Stimulated activated naive CD8-positive, alpha-beta T cell treated with anti-CD3 and anti-CD28 coated beads, Interleukin-15, Interleukin-2, amounts not matched to agents 100 ng/mL and 50 ng/mL, for 24 hours (primary cell): ENCODE results near the gene TBC1D21.

ENCODE experiments used
- H3K27ac Mint-ChIP-seq: one replicate; pipeline ENCODE4 v1.8.0; 2021; ENCODE audit warnings: mild to moderate bottlenecking, mixed read lengths
- H3K27me3 Mint-ChIP-seq: one replicate; pipeline ENCODE4 v1.8.0; 2021; ENCODE audit warnings: mixed read lengths
- H3K36me3 Mint-ChIP-seq: one replicate; pipeline ENCODE4 v1.8.0; 2021; ENCODE audit warnings: low read depth, mixed read lengths
- H3K4me1 Mint-ChIP-seq: one replicate; pipeline ENCODE4 v1.8.0; 2021; ENCODE audit warnings: low read depth, mixed read lengths
- H3K4me3 Mint-ChIP-seq: one replicate; pipeline ENCODE4 v1.8.0; 2021; ENCODE audit warnings: mild to moderate bottlenecking, mixed read lengths
- H3K9me3 Mint-ChIP-seq: one replicate; pipeline ENCODE4 v1.8.0; 2021; ENCODE audit warnings: mixed read lengths

The TBC1D21 gene

GRCh38 chr15:73924171-73924921 lies 51.0 kb downstream of the TBC1D21 start:
- H3K27me3 Mint-ChIP-seq = peaks cover 6% of the 10 kb centered on the region
- peaks cover 43% of the 10 kb centered on the region for H3K4me1 Mint-ChIP-seq
- H3K36me3 Mint-ChIP-seq = no peaks in the 10 kb centered on the region
- no peak overlapping the region for H3K4me3 Mint-ChIP-seq
- no peaks in the 10 kb centered on the region for H3K9me3 Mint-ChIP-seq
- peak overlapping the region; percentile 88 for H3K27ac Mint-ChIP-seq

- Mint-ChIP-seq H3K4me3 (no peak overlapping the region), H3K27me3 (peaks cover 6% of the 10 kb centered on the region), H3K4me1 (peaks cover 36% of the 10 kb centered on the region), H3K9me3 (no peaks in the 10 kb centered on the region), H3K36me3 (no peaks in the 10 kb centered on the region), H3K27ac (no peak overlapping the region)
Measured at GRCh38 chr15:73925848-73926218, 52.5 kb downstream of the TBC1D21 start.

GRCh38 chr15:73926219-73927002 lies 53.0 kb downstream of the TBC1D21 start, which contains the start of gene LOXL1:
Gene LOXL1 (plus strand): TSS chr15:73926462. CDS start chr15:73926784, 322 bp downstream.
- peaks cover 31% of the 10 kb centered on the region for H3K4me1 Mint-ChIP-seq
- no peaks in the 10 kb centered on the region for H3K9me3 Mint-ChIP-seq
- H3K27me3 Mint-ChIP-seq = peaks cover 6% of the 10 kb centered on the region
- no peak within 1 kb of the TSS for H3K27ac Mint-ChIP-seq
- H3K36me3 Mint-ChIP-seq = no peaks in the 10 kb centered on the region
- peak within 1 kb of the TSS; percentile 47 for H3K4me3 Mint-ChIP-seq

GRCh38 chr15:73927003-73927475 lies 53.7 kb downstream of the TBC1D21 start:
- H3K27me3 Mint-ChIP-seq = peaks cover 6% of the 10 kb centered on the region
- no peak overlapping the region for H3K27ac Mint-ChIP-seq
- H3K4me1 Mint-ChIP-seq = peaks cover 29% of the 10 kb centered on the region
- H3K9me3 Mint-ChIP-seq = no peaks in the 10 kb centered on the region
- no peaks in the 10 kb centered on the region for H3K36me3 Mint-ChIP-seq
- H3K4me3 Mint-ChIP-seq = peak overlapping the region; percentile 47

GRCh38 chr15:73927476-73928240 lies 54.3 kb downstream of the TBC1D21 start:
- Mint-ChIP-seq H3K9me3 (no peaks in the 10 kb centered on the region), H3K36me3 (no peaks in the 10 kb centered on the region), H3K27ac (no peak overlapping the region), H3K4me3 (peak overlapping the region; percentile 78), H3K4me1 (peaks cover 29% of the 10 kb centered on the region), H3K27me3 (peaks cover 6% of the 10 kb centered on the region)

- peaks cover 29% of the 10 kb centered on the region for H3K4me1 Mint-ChIP-seq
- H3K36me3 Mint-ChIP-seq = no peaks in the 10 kb centered on the region
- H3K27me3 Mint-ChIP-seq = peaks cover 6% of the 10 kb centered on the region
- no peaks in the 10 kb centered on the region for H3K9me3 Mint-ChIP-seq
- peak overlapping the region; percentile 34 for H3K27ac Mint-ChIP-seq
- H3K4me3 Mint-ChIP-seq = peak overlapping the region; percentile 78
Measured at GRCh38 chr15:73928241-73928579, 54.8 kb downstream of the TBC1D21 start.

GRCh38 chr15:73928971-73929627 lies 55.7 kb downstream of the TBC1D21 start:
- Mint-ChIP-seq H3K27me3 (peaks cover 6% of the 10 kb centered on the region), H3K27ac (no peak overlapping the region), H3K36me3 (no peaks in the 10 kb centered on the region), H3K9me3 (no peaks in the 10 kb centered on the region), H3K4me3 (no peak overlapping the region), H3K4me1 (peaks cover 22% of the 10 kb centered on the region)

GRCh38 chr15:73930371-73930770 lies 57.0 kb downstream of the TBC1D21 start:
- Mint-ChIP-seq H3K27ac (no peak overlapping the region), H3K4me1 (peaks cover 11% of the 10 kb centered on the region), H3K36me3 (no peaks in the 10 kb centered on the region), H3K27me3 (peaks cover 6% of the 10 kb centered on the region), H3K9me3 (no peaks in the 10 kb centered on the region), H3K4me3 (no peak overlapping the region)

GRCh38 chr15:73930790-73931281 lies 57.5 kb downstream of the TBC1D21 start:
- Mint-ChIP-seq H3K4me1 (peaks cover 6% of the 10 kb centered on the region), H3K27me3 (peaks cover 6% of the 10 kb centered on the region), H3K4me3 (no peak overlapping the region), H3K27ac (no peak overlapping the region), H3K9me3 (no peaks in the 10 kb centered on the region), H3K36me3 (no peaks in the 10 kb centered on the region)

GRCh38 chr15:73931441-73931840 lies 58.1 kb downstream of the TBC1D21 start:
- Mint-ChIP-seq H3K9me3 (no peaks in the 10 kb centered on the region), H3K27ac (no peak overlapping the region), H3K27me3 (peaks cover 6% of the 10 kb centered on the region), H3K4me3 (no peak overlapping the region), H3K36me3 (no peaks in the 10 kb centered on the region), H3K4me1 (peaks cover 5% of the 10 kb centered on the region)

GRCh38 chr15:73932381-73933191 lies 59.2 kb downstream of the TBC1D21 start:
- Mint-ChIP-seq H3K36me3 (no peaks in the 10 kb centered on the region), H3K9me3 (no peaks in the 10 kb centered on the region)

GRCh38 chr15:73934281-73934680 lies 60.9 kb downstream of the TBC1D21 start:
- Mint-ChIP-seq H3K9me3 (no peaks in the 10 kb centered on the region), H3K27ac (no peak overlapping the region), H3K27me3 (no peaks in the 10 kb centered on the region), H3K36me3 (no peaks in the 10 kb centered on the region), H3K4me3 (no peak overlapping the region), H3K4me1 (no peaks in the 10 kb centered on the region)

More at GRCh38 chr15:73932381-73933191, 59.2 kb downstream of the TBC1D21 start:
- Mint-ChIP-seq H3K4me1 (peaks cover 5% of the 10 kb centered on the region), H3K27me3 (peaks cover 6% of the 10 kb centered on the region), H3K27ac (no peak overlapping the region), H3K4me3 (no peak overlapping the region)

- no peaks in the 10 kb centered on the region for H3K4me1 Mint-ChIP-seq
- no peaks in the 10 kb centered on the region for H3K9me3 Mint-ChIP-seq
- no peaks in the 10 kb centered on the region for H3K27me3 Mint-ChIP-seq
- no peak overlapping the region for H3K27ac Mint-ChIP-seq
- H3K4me3 Mint-ChIP-seq = no peak overlapping the region
- no peaks in the 10 kb centered on the region for H3K36me3 Mint-ChIP-seq
Measured at GRCh38 chr15:73935547-73935946, 62.2 kb downstream of the TBC1D21 start.

GRCh38 chr15:73936181-73936580 lies 62.8 kb downstream of the TBC1D21 start:
- Mint-ChIP-seq H3K36me3 (no peaks in the 10 kb centered on the region), H3K27me3 (no peaks in the 10 kb centered on the region), H3K4me1 (no peaks in the 10 kb centered on the region), H3K9me3 (no peaks in the 10 kb centered on the region), H3K27ac (no peak overlapping the region), H3K4me3 (no peak overlapping the region)
